ENCODE results near the gene HPSE2. TPM values are rescaled to one million over a fixed set of nuclear protein-coding genes. Genes with fewer than 3 reads are reported as not detected.

Gene HPSE2
- total and polyA plus RNA-seq, 4 donors = 0.05 TPM; not detected in 3

DNA sequence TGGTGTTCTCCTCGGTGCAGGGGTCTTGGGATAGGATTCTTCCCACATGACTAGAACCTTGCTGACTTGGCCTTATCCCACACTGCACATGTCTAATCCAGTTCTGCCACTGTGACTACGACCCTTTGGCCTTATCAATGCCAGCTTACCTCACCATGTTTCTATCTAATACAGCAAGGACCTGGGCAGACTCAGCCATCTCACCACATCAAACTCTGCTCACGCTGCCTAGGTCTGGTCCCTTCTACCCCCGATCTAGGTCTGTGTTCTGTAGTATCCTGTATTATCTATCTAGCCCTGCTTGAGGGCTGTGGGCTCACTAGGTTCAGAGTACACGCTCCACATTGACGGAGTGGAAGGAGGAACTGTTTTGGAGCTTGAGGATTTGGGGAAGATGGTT, 282.4 kb downstream of the HPSE2 start:
- 89% methylated on average over 6 of the region's 6 CpGs for WGBS
- no peak overlapping the region for H3K9ac ChIP-seq (ENCODE audit: low read depth in 1 of 2, low read length in 2 of 2)
- H3K27ac ChIP-seq (ENCODE audit: low read depth in 1 of 2, low read length in 2 of 2) = no peak overlapping the region
- H3K27me3 ChIP-seq (ENCODE audit: control insufficient read depth in 4 of 4, insufficient read depth in 4 of 4, low read length in 3 of 4) = peaks cover 0 to 2% (median 0%) of the 10 kb centered on the region in 4 donors
- H3K9me3 ChIP-seq (ENCODE audit: control insufficient read depth in 4 of 4, low read length in 3 of 4) = no peaks in the 10 kb centered on the region
- H3K36me3 ChIP-seq (ENCODE audit: control insufficient read depth in 4 of 4, insufficient read depth in 3 of 4, low read depth in 1 of 4, low read length in 3 of 4) = no peaks in the 10 kb centered on the region
- no peak overlapping the region for H3K4me3 ChIP-seq (ENCODE audit: low read depth in 1 of 3, low read length in 3 of 3)
- H3K4me1 ChIP-seq (ENCODE audit: control insufficient read depth in 4 of 4, insufficient read depth in 4 of 4, low read length in 3 of 4) = no peaks in the 10 kb centered on the region
- TF ChIP-seq RAD21 (IDR thresholded peaks at IDR 0.05) (no peak), FOXA1 (IDR thresholded peaks at IDR 0.05) (no peak), FOXA2 (IDR thresholded peaks at IDR 0.05) (no peak), JUND (IDR thresholded peaks at IDR 0.05) (no peak), TAF1 (conservative IDR thresholded peaks at IDR 0.05) (no peak), EGR1 (IDR thresholded peaks at IDR 0.05; ENCODE audit: low read depth in 2 of 2) (no peak), SP1 (IDR thresholded peaks at IDR 0.05) (no peak), RXRA (IDR thresholded peaks at IDR 0.05) (no peak), YY1 (IDR thresholded peaks at IDR 0.05) (no peak), NR2F2 (IDR thresholded peaks at IDR 0.05) (no peak), HNF4G (IDR thresholded peaks at IDR 0.05) (no peak), GABPA (IDR thresholded peaks at IDR 0.05 in 1 of 2, conservative IDR thresholded peaks at IDR 0.05 in 1 of 2) (no peak), HNF4A (conservative IDR thresholded peaks at IDR 0.05) (no peak)
- TF ChIP-seq, protein P1, sequence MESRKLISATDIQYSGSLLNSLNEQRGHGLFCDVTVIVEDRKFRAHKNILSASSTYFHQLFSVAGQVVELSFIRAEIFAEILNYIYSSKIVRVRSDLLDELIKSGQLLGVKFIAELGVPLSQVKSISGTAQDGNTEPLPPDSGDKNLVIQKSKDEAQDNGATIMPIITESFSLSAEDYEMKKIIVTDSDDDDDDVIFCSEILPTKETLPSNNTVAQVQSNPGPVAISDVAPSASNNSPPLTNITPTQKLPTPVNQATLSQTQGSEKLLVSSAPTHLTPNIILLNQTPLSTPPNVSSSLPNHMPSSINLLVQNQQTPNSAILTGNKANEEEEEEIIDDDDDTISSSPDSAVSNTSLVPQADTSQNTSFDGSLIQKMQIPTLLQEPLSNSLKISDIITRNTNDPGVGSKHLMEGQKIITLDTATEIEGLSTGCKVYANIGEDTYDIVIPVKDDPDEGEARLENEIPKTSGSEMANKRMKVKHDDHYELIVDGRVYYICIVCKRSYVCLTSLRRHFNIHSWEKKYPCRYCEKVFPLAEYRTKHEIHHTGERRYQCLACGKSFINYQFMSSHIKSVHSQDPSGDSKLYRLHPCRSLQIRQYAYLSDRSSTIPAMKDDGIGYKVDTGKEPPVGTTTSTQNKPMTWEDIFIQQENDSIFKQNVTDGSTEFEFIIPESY (IDR thresholded peaks at IDR 0.05) = no peak
- TF ChIP-seq, protein P2, sequence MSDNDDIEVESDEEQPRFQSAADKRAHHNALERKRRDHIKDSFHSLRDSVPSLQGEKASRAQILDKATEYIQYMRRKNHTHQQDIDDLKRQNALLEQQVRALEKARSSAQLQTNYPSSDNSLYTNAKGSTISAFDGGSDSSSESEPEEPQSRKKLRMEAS (IDR thresholded peaks at IDR 0.05) = no peak
- TF ChIP-seq, protein P3, sequence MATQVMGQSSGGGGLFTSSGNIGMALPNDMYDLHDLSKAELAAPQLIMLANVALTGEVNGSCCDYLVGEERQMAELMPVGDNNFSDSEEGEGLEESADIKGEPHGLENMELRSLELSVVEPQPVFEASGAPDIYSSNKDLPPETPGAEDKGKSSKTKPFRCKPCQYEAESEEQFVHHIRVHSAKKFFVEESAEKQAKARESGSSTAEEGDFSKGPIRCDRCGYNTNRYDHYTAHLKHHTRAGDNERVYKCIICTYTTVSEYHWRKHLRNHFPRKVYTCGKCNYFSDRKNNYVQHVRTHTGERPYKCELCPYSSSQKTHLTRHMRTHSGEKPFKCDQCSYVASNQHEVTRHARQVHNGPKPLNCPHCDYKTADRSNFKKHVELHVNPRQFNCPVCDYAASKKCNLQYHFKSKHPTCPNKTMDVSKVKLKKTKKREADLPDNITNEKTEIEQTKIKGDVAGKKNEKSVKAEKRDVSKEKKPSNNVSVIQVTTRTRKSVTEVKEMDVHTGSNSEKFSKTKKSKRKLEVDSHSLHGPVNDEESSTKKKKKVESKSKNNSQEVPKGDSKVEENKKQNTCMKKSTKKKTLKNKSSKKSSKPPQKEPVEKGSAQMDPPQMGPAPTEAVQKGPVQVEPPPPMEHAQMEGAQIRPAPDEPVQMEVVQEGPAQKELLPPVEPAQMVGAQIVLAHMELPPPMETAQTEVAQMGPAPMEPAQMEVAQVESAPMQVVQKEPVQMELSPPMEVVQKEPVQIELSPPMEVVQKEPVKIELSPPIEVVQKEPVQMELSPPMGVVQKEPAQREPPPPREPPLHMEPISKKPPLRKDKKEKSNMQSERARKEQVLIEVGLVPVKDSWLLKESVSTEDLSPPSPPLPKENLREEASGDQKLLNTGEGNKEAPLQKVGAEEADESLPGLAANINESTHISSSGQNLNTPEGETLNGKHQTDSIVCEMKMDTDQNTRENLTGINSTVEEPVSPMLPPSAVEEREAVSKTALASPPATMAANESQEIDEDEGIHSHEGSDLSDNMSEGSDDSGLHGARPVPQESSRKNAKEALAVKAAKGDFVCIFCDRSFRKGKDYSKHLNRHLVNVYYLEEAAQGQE (IDR thresholded peaks at IDR 0.05) = no peak
- TF ChIP-seq, protein P4, sequence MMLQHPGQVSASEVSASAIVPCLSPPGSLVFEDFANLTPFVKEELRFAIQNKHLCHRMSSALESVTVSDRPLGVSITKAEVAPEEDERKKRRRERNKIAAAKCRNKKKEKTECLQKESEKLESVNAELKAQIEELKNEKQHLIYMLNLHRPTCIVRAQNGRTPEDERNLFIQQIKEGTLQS (IDR thresholded peaks at IDR 0.05) = no peak
- TF ChIP-seq, protein P5, sequence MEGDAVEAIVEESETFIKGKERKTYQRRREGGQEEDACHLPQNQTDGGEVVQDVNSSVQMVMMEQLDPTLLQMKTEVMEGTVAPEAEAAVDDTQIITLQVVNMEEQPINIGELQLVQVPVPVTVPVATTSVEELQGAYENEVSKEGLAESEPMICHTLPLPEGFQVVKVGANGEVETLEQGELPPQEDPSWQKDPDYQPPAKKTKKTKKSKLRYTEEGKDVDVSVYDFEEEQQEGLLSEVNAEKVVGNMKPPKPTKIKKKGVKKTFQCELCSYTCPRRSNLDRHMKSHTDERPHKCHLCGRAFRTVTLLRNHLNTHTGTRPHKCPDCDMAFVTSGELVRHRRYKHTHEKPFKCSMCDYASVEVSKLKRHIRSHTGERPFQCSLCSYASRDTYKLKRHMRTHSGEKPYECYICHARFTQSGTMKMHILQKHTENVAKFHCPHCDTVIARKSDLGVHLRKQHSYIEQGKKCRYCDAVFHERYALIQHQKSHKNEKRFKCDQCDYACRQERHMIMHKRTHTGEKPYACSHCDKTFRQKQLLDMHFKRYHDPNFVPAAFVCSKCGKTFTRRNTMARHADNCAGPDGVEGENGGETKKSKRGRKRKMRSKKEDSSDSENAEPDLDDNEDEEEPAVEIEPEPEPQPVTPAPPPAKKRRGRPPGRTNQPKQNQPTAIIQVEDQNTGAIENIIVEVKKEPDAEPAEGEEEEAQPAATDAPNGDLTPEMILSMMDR (IDR thresholded peaks at IDR 0.05; ENCODE audit: low read depth, low read length, missing input control) = no peak
- DNase-seq (ENCODE audit: low spot score) = peak; percentile 37
